Measurements from ENCODE around the gene IGSF1. TPM values are rescaled to one million over a fixed set of nuclear protein-coding genes. Genes with fewer than 3 reads are reported as not detected.

IGSF1 gene
- 1 to 10 TPM in 2 of 7 donors, under 1 TPM in 5; 0.23 to 2.4 (median 0.57) TPM for total RNA-seq
- 1 to 10 TPM in 1 of 2 donors, under 1 TPM in 1; 0.23 to 3.5 TPM for polyA plus RNA-seq
- long read RNA-seq, donor 1, partial matches to known transcripts, result 1 of 2 reads
- long read RNA-seq, donor 1, other reads (novel, unspliced or antisense), result 0 of 2 reads
- long read RNA-seq, donor 2, partial matches to known transcripts, result 0 of 1 reads
- long read RNA-seq, donor 2, other reads (novel, unspliced or antisense), result 0 of 1 reads
- long read RNA-seq, donor 3, result 0 reads

GRCh38 chrX:131288738-131289511 is at the start of gene IGSF1:
Gene IGSF1, minus strand, starts transcription at chrX:131289306. Its CDS starts 2,632 bp downstream, at chrX:131286674.
- Histone ChIP-seq H3K27ac (no peak within 1 kb of the TSS), H3K27me3 (no peaks in the 10 kb centered on the region), H3K36me3 (no peaks in the 10 kb centered on the region), H3K9me3 (no peaks in the 10 kb centered on the region), H3K4me3 (peak within 1 kb of the TSS; percentile 18), H3K4me1 (ENCODE audit: insufficient read depth) (peaks cover 2% of the 10 kb centered on the region)
- peak; percentile 31 to 43 (median 35) for DNase-seq
- WGBS, 3 donors, result 18 to 30% (median 24%) methylated on average over 32 of the region's 32 CpGs
- TF ChIP-seq CTCF (IDR thresholded peaks at IDR 0.05) (no peak), EP300 (IDR thresholded peaks at IDR 0.05) (no peak), POLR2A (IDR thresholded peaks at IDR 0.05) (no peak)
- intact Hi-C loops (cut with DNase I), result no loop called here

- intact Hi-C loops (cut with DNase I), result no loop called here
- H3K27ac ChIP-seq, result no peak overlapping the region
- 75 to 83% (median 80%) methylated on average over 3 of the region's 3 CpGs for WGBS, 3 donors
- no peaks in the 10 kb centered on the region for H3K9me3 ChIP-seq
- no peak overlapping the region for H3K4me3 ChIP-seq
- H3K27me3 ChIP-seq, result no peaks in the 10 kb centered on the region
- DNase-seq, result no peak
- no peaks in the 10 kb centered on the region for H3K4me1 ChIP-seq (ENCODE audit: insufficient read depth)
- no peaks in the 10 kb centered on the region for H3K36me3 ChIP-seq
- TF ChIP-seq POLR2A (IDR thresholded peaks at IDR 0.05), result no peak
- no peak for TF ChIP-seq EP300 (IDR thresholded peaks at IDR 0.05)
- no peak for TF ChIP-seq CTCF (IDR thresholded peaks at IDR 0.05)
These were observed 43.2 kb upstream of the IGSF1 start for GRCh38 chrX:131332331-131332730.

- 48 to 60% (median 49%) methylated on average over 6 of the region's 6 CpGs for WGBS, 3 donors
- H3K4me3 ChIP-seq, result no peak overlapping the region
- intact Hi-C loops (cut with DNase I), result no loop called here
- H3K27ac ChIP-seq, result no peak overlapping the region
- H3K27me3 ChIP-seq, result no peaks in the 10 kb centered on the region
- TF ChIP-seq CTCF (IDR thresholded peaks at IDR 0.05) (no peak), POLR2A (IDR thresholded peaks at IDR 0.05) (no peak), EP300 (IDR thresholded peaks at IDR 0.05) (no peak)
- no peaks in the 10 kb centered on the region for H3K9me3 ChIP-seq
- H3K36me3 ChIP-seq, result no peaks in the 10 kb centered on the region
- no peak for DNase-seq
- H3K4me1 ChIP-seq (ENCODE audit: insufficient read depth), result no peaks in the 10 kb centered on the region
These were observed 42.0 kb upstream of the IGSF1 start for GRCh38 chrX:131331152-131331551.

- TF ChIP-seq EP300 (IDR thresholded peaks at IDR 0.05) (no peak), POLR2A (IDR thresholded peaks at IDR 0.05) (no peak)
- DNase-seq, result no peak
- no peaks in the 10 kb centered on the region for H3K4me1 ChIP-seq (ENCODE audit: insufficient read depth)
- H3K9me3 ChIP-seq, result no peaks in the 10 kb centered on the region
- 64 to 81% (median 67%) methylated on average over 3 of the region's 3 CpGs for WGBS, 3 donors
- H3K27ac ChIP-seq, result no peak overlapping the region
- intact Hi-C loops (cut with DNase I), result no loop called here
- H3K4me3 ChIP-seq, result no peak overlapping the region
- no peaks in the 10 kb centered on the region for H3K36me3 ChIP-seq
- H3K27me3 ChIP-seq, result no peaks in the 10 kb centered on the region
These were observed 41.6 kb upstream of the IGSF1 start for GRCh38 chrX:131330735-131331134.

GRCh38 chrX:131322651-131323050 is 33.5 kb upstream of the IGSF1 start:
- WGBS, 3 donors, result 44 to 47% (median 44%) methylated on average over 3 of the region's 3 CpGs
- intact Hi-C loops (cut with DNase I), result no loop called here

More at GRCh38 chrX:131322651-131323050, 33.5 kb upstream of the IGSF1 start:
- Histone ChIP-seq H3K27ac (no peak overlapping the region), H3K9me3 (no peaks in the 10 kb centered on the region), H3K4me3 (no peak overlapping the region), H3K4me1 (ENCODE audit: insufficient read depth) (no peaks in the 10 kb centered on the region), H3K36me3 (no peaks in the 10 kb centered on the region), H3K27me3 (no peaks in the 10 kb centered on the region)
- TF ChIP-seq CTCF (IDR thresholded peaks at IDR 0.05), result no peak
- no peak for TF ChIP-seq POLR2A (IDR thresholded peaks at IDR 0.05)
- TF ChIP-seq EP300 (IDR thresholded peaks at IDR 0.05), result no peak
- DNase-seq, result no peak

Data from ovary (tissue), 10 donors.